HepG2 (cell line): Measurements from ENCODE around the gene FAM81A. TPM values are rescaled to one million over a fixed set of nuclear protein-coding genes. Genes with fewer than 3 reads are reported as not detected.

Experiments
- CTCF ChIP-seq: sonication (generic); formaldehyde crosslinking; IDR thresholded peaks from 2 replicates; pipeline ENCODE4 v1.5.0; 2020; ENCODE audit warnings: mild to moderate bottlenecking, missing genetic modification reagents, moderate library complexity
- KAT8 ChIP-seq: IDR thresholded peaks from 2 replicates; pipeline ENCODE4 v1.6.1; 2016; ENCODE audit warnings: missing genetic modification reagents, missing compliant biosample characterization
- KLF11 ChIP-seq: IDR thresholded peaks from 2 replicates; pipeline ENCODE4 v1.6.1; 2016; ENCODE audit warnings: missing compliant biosample characterization
- PHF5A ChIP-seq: IDR thresholded peaks from one replicate; pipeline ENCODE4 v1.6.1; 2018; ENCODE audit warnings: low read depth, missing genetic modification reagents; ENCODE audit not compliant: unreplicated experiment
- RAD21 ChIP-seq: fragments of 450-650 bp; formaldehyde crosslinking; IDR thresholded peaks from 2 replicates; pipeline ENCODE4 v1.5.0; 2020; ENCODE audit warnings: mild to moderate bottlenecking
- RXRB ChIP-seq: IDR thresholded peaks from 2 replicates; pipeline ENCODE4 v1.6.1; 2016; ENCODE audit warnings: borderline replicate concordance, missing genetic modification reagents, missing compliant biosample characterization
- ZNF383 ChIP-seq: sonication (generic); formaldehyde crosslinking; IDR thresholded peaks from 2 replicates; pipeline ENCODE4 v1.4.0; 2020; ENCODE audit warnings: missing genetic modification reagents, mild to moderate bottlenecking, borderline replicate concordance
- polyA plus RNA-seq, 8 experiments: library from polyadenylated mRNA; depleted of rRNA in 3 of 8; stranded (reverse) in 7 of 8; unstranded in 1 of 8; fragments of >200 nt; fragmentation: Illumina TruSeq in 4 of 8; extraction: Trizol in 4 of 8; gene quantifications; 2 replicates each; pipeline versions ENCODE4 v1.2.1 to v1.2.3, GENCODE V29; 2011 to 2016; ENCODE audit warnings: low read depth in 4 of 8, missing spikeins in 1 of 8, mixed read lengths in 1 of 8; ENCODE audit not compliant: insufficient read depth in 1 of 8
- total RNA-seq, 5 experiments: library from RNA; depleted of rRNA; stranded (reverse); fragments of >200 nt; fragmentation: Illumina TruSeq; extraction: Trizol; gene quantifications; 2 replicates each; pipeline ENCODE4 v1.2.3, GENCODE V29; 2016; ENCODE audit warnings: low read depth in 1 of 5
- TF ChIP-seq, protein P1 (sequence below): sonication (generic); formaldehyde crosslinking; IDR thresholded peaks from 2 replicates; pipeline ENCODE4 v1.5.0; 2020; ENCODE audit warnings: mild to moderate bottlenecking, missing genetic modification reagents, borderline replicate concordance
- TF ChIP-seq, protein P2 (sequence below): sonication (generic); formaldehyde crosslinking; IDR thresholded peaks from 2 replicates; pipeline ENCODE4 v1.4.0; 2020; ENCODE audit warnings: missing genetic modification reagents
- TF ChIP-seq, protein P3 (sequence below): fragments of 450-650 bp; IDR thresholded peaks from 2 replicates; pipeline ENCODE4 v1.6.1; 2017

FAM81A gene
- total and polyA plus RNA-seq, 2 of the 13 experiments (the other 11 are each of a cell fraction or from before 2014, with no cell fraction given) = 0.09 TPM; not detected in 1

- TF ChIP-seq, protein P1, sequence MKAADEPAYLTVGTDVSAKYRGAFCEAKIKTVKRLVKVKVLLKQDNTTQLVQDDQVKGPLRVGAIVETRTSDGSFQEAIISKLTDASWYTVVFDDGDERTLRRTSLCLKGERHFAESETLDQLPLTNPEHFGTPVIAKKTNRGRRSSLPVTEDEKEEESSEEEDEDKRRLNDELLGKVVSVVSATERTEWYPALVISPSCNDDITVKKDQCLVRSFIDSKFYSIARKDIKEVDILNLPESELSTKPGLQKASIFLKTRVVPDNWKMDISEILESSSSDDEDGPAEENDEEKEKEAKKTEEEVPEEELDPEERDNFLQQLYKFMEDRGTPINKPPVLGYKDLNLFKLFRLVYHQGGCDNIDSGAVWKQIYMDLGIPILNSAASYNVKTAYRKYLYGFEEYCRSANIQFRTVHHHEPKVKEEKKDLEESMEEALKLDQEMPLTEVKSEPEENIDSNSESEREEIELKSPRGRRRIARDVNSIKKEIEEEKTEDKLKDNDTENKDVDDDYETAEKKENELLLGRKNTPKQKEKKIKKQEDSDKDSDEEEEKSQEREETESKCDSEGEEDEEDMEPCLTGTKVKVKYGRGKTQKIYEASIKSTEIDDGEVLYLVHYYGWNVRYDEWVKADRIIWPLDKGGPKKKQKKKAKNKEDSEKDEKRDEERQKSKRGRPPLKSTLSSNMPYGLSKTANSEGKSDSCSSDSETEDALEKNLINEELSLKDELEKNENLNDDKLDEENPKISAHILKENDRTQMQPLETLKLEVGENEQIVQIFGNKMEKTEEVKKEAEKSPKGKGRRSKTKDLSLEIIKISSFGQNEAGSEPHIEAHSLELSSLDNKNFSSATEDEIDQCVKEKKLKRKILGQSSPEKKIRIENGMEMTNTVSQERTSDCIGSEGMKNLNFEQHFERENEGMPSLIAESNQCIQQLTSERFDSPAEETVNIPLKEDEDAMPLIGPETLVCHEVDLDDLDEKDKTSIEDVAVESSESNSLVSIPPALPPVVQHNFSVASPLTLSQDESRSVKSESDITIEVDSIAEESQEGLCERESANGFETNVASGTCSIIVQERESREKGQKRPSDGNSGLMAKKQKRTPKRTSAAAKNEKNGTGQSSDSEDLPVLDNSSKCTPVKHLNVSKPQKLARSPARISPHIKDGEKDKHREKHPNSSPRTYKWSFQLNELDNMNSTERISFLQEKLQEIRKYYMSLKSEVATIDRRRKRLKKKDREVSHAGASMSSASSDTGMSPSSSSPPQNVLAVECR (CRISPR knock-in tag) = no peak
- no peak for TF ChIP-seq ZNF383 (CRISPR knock-in tag)
- TF ChIP-seq KLF11 (CRISPR knock-in tag) = no peak
- no peak for TF ChIP-seq PHF5A (CRISPR knock-in tag)
- TF ChIP-seq, protein P2, sequence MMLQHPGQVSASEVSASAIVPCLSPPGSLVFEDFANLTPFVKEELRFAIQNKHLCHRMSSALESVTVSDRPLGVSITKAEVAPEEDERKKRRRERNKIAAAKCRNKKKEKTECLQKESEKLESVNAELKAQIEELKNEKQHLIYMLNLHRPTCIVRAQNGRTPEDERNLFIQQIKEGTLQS (CRISPR knock-in tag) = no peak
- no peak for TF ChIP-seq KAT8 (CRISPR knock-in tag)
- TF ChIP-seq RXRB (CRISPR knock-in tag) = 0 out of 2 replicates have a peak, but pooled peaks have one; percentile 9
- TF ChIP-seq, protein P3, sequence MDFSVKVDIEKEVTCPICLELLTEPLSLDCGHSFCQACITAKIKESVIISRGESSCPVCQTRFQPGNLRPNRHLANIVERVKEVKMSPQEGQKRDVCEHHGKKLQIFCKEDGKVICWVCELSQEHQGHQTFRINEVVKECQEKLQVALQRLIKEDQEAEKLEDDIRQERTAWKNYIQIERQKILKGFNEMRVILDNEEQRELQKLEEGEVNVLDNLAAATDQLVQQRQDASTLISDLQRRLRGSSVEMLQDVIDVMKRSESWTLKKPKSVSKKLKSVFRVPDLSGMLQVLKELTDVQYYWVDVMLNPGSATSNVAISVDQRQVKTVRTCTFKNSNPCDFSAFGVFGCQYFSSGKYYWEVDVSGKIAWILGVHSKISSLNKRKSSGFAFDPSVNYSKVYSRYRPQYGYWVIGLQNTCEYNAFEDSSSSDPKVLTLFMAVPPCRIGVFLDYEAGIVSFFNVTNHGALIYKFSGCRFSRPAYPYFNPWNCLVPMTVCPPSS = no peak
- TF ChIP-seq CTCF (CRISPR knock-in tag) = peak; percentile 79
- TF ChIP-seq RAD21 (CRISPR knock-in tag) = peak; percentile 82
These were observed 94.9 kb downstream of the FAM81A start (continued) for GRCh38 chr15:59532770-59533379.
